Posterior cingulate gyrus (tissue), 11 donors: ENCODE data around the gene MAT1A.
"Not testable (repeated sequence)": the region's sequence is repeated elsewhere in the genome, so short reads cannot be mapped to it uniquely, and the experiment has no call there.

ENCODE experiments used
- DNase-seq, 10 donors: peaks; one replicate each; pipeline versions ENCODE4 v3.0.0 to v3.0.0-alpha.2; 2020 to 2021; ENCODE audit warnings: mixed read lengths in 3 of 10
- intact Hi-C: fragments of 100-400 bp; cut with DNase I; formaldehyde crosslinking; loops from one replicate; pipeline ENCODE4 v1.15.1; 2023

MAT1A gene

DNA sequence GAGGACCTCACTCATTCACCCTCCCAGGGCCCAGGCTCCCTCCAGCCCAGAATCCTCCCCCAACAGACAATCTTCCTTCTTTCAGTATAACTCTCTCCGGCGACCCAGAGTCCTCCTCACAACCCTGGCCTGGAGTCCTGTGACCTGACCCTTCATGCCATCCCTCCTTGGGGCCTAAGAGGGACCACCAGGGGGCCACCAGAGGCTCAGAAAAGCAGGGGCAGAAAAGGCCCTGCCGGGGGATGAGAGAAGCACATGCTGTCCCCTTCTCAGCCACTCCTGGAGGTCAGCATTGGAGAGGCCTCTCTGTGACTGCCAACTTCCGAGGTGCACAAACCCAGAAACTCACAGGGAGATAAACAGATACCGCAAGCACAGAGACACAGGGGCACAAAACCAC, 53.0 kb downstream of the MAT1A start:
- DNase-seq: not testable (repeated sequence)

DNA sequence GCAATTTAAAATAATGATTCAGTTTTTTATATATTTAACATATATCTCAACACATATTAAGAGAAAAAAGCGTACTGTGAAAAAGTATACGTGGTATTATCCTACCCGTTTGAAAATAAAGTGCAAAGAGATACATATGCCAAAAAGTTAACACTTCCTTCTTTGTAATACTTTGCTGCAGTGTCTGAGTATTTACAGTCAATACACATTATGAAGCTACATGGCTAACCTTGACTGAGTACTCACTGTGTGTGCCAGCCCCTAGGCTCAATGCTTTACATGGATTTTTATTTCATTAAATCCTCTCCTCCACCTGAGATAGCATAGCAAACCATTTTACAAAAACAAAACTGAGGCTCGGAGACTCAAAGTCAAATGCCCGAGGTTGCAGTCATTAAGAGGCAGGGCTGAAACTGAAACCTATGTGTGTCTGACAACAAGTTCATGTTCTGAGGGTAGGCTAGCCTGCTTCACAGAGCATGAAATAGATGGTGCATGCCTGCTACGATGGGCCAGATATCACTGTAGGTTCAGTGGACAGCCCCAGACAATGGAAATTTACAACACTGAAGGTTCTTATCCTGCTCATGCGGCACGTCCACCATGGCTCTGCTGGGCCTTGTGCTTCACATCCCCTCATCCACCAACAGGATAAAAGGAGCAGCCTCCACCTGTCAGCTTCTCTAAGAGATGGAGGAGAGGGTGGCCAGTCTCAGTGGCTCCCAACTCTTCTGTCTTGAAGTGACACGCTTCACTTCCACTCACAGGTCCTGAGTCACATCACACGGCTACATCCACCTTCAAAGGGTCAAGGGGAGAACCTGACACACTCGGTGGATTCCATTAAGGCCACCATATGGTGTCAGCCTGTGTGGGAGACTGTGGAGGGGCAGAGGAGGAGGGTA, 54.9 kb downstream of the MAT1A start:
- intact Hi-C loops, DNase-seq: not testable (repeated sequence)

More for the DNA sequence above, 53.0 kb downstream of the MAT1A start:
- intact Hi-C loops: not testable (repeated sequence)

DNA sequence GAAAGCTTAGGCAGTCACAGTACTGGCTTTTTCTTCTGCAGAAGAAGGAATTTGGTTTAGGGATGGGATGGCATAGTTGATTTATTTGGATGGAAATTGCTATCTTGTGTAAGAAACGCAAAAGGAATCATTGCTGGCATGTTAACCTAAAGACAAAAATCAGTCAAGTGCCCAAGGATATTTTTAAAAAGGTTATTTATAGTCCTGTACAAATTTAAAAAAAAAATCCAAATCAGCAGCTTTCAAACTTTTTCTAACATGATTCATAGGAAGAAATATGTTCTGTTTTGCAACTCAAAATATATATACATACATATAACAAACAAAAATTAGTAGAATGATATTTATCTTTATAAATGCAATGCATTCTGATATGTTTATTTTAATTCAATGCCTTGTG, 55.6 kb downstream of the MAT1A start:
- intact Hi-C loops, DNase-seq: not testable (repeated sequence)

DNA sequence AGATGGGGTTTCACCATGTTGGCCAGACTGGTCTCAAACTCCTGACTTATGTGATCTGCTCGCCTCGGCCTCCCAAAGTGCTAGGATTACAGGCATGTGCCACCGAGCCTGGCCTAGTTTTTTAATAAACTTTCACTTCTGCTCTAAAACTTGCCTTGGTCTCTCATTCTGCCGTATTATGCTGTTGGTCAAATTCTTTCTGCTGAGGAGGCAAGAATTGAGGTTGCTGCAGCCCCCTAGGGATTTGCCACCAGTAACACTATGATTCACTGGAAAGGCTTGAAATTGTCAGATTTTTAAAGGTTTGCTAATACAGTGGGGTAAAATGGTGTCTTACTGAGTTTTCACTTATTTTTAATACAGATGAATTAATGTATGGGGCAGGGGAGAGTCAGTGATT, 62.7 kb downstream of the MAT1A start:
- DNase-seq, intact Hi-C loops: not testable (repeated sequence)

DNA sequence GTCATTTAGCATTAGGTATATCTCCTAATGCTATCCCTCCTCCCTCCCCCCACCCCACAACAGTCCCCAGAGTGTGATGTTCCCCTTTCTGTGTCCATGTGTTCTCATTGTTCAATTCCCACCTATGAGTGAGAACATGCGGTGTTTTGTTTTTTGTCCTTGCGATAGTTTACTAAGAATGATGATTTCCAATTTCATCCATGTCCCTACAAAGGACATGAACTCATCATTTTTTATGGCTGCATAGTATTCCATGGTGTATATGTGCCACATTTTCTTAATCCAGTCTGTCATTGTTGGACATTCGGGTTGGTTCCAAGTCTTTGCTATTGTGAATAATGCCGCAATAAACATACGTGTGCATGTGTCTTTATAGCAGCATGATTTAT, 66.4 kb downstream of the MAT1A start:
- DNase-seq, intact Hi-C loops: not testable (repeated sequence)
